Osteocyte (in vitro differentiated cells): Measurements from ENCODE around the gene ENTPD6. TPM values are rescaled to one million over a fixed set of nuclear protein-coding genes. Genes with fewer than 3 reads are reported as not detected.

Experiments
- DNase-seq: peaks from one replicate; pipeline ENCODE4 v3.0.0; 2021; ENCODE audit warnings: mixed read lengths; ENCODE audit not compliant: unreplicated experiment; ENCODE audit errors: extremely low spot score
- H3K27ac Mint-ChIP-seq: one replicate; pipeline ENCODE4 v1.8.0; 2021; ENCODE audit warnings: mild to moderate bottlenecking, mixed read lengths; ENCODE audit not compliant: unreplicated experiment
- H3K27me3 Mint-ChIP-seq: one replicate; pipeline ENCODE4 v1.8.0; 2021; ENCODE audit warnings: mixed read lengths; ENCODE audit not compliant: unreplicated experiment
- H3K36me3 Mint-ChIP-seq: one replicate; pipeline ENCODE4 v1.8.0; 2021; ENCODE audit warnings: mixed read lengths; ENCODE audit not compliant: unreplicated experiment
- H3K4me1 Mint-ChIP-seq: one replicate; pipeline ENCODE4 v1.8.0; 2021; ENCODE audit warnings: mixed read lengths; ENCODE audit not compliant: unreplicated experiment
- H3K4me3 Mint-ChIP-seq: one replicate; pipeline ENCODE4 v1.8.0; 2021; ENCODE audit warnings: mild to moderate bottlenecking, moderate library complexity, mixed read lengths; ENCODE audit not compliant: unreplicated experiment
- H3K9me3 Mint-ChIP-seq: one replicate; pipeline ENCODE4 v1.8.0; 2021; ENCODE audit warnings: mixed read lengths; ENCODE audit not compliant: unreplicated experiment
- CTCF ChIP-seq: fragments of 200-600 bp; sonication (generic); IDR thresholded peaks from 2 replicates; pipeline ENCODE4 v1.5.0; 2021; ENCODE audit warnings: antibody characterized with exemption, mild to moderate bottlenecking, moderate library complexity
- total RNA-seq: library from RNA; stranded (reverse); gene quantifications from 2 replicates; pipeline ENCODE4 v1.2.1, GENCODE V29; 2021

ENTPD6 gene
- total RNA-seq, 1 donor from 2014 or later: 62.0 TPM

- Mint-ChIP-seq H3K4me3 (no peak overlapping the region), H3K27ac (no peak overlapping the region), H3K4me1 (no peaks in the 10 kb centered on the region), H3K27me3 (no peaks in the 10 kb centered on the region), H3K9me3 (no peaks in the 10 kb centered on the region), H3K36me3 (peaks cover 51% of the 10 kb centered on the region)
- no peak for DNase-seq
- TF ChIP-seq CTCF: no peak
These were observed 79.6 kb downstream of the ENTPD6 start for GRCh38 chr20:25274891-25275812.

- no peak for TF ChIP-seq CTCF
- no peaks in the 10 kb centered on the region for H3K9me3 Mint-ChIP-seq
- no peak overlapping the region for H3K27ac Mint-ChIP-seq
- no peak for DNase-seq
- peaks cover 51% of the 10 kb centered on the region for H3K36me3 Mint-ChIP-seq
- no peaks in the 10 kb centered on the region for H3K27me3 Mint-ChIP-seq
- no peaks in the 10 kb centered on the region for H3K4me1 Mint-ChIP-seq
- no peak overlapping the region for H3K4me3 Mint-ChIP-seq
These were observed 80.5 kb downstream of the ENTPD6 start for GRCh38 chr20:25275813-25276532.

Other genes starting within 250 kb of the ENTPD6 start
- gene CST7, start 246.4 kb upstream of the ENTPD6 start, total RNA-seq: not detected in 2 replicates
- gene APMAP, start 203.0 kb upstream of the ENTPD6 start, total RNA-seq: 76.3 and 80.0 TPM in 2 replicates
- gene ACSS1, start 137.6 kb upstream of the ENTPD6 start, total RNA-seq: 7.6 and 8.2 TPM in 2 replicates
- gene VSX1, start 113.6 kb upstream of the ENTPD6 start, total RNA-seq: not detected in 2 replicates
- gene PYGB, start 52.4 kb downstream of the ENTPD6 start, total RNA-seq: 234 and 251 TPM in 2 replicates
- gene ABHD12, start 195.1 kb downstream of the ENTPD6 start, total RNA-seq: 42.9 and 50.3 TPM in 2 replicates
- 5.8 and 6.2 TPM in 2 replicates for gene GINS1, start 212.0 kb downstream of the ENTPD6 start, total RNA-seq